Ishikawa (cell line): ENCODE data around the gene TAS2R8.

Source experiments
- CEBPB ChIP-seq: IDR thresholded peaks from 2 replicates; pipeline ENCODE4 v1.6.1; 2012
- RAD21 ChIP-seq: IDR thresholded peaks from 2 replicates; pipeline ENCODE4 v1.6.1; 2012; ENCODE audit warnings: low read depth
- TAF1 ChIP-seq: IDR thresholded peaks from 2 replicates; pipeline ENCODE4 v1.6.1; 2012; ENCODE audit warnings: low read depth, mild to moderate bottlenecking
- YY1 ChIP-seq: IDR thresholded peaks from 2 replicates; pipeline ENCODE4 v1.6.1; 2012; ENCODE audit warnings: low read depth

GRCh38 chr12:10824957-10825356 lies 17.9 kb upstream of the TAS2R8 start:
- TF ChIP-seq CEBPB (no peak), RAD21 (no peak), YY1 (no peak), TAF1 (no peak)
